Vagina (tissue), 2 donors: ENCODE results near the gene PNPLA3.

ENCODE experiments used
- POLR2A ChIP-seq, 2 donors: fragments of 450-650 bp; IDR thresholded peaks; one replicate each; pipeline ENCODE4 v1.6.1; 2017; ENCODE audit warnings: antibody characterized with exemption in 2 of 2, mild to moderate bottlenecking in 2 of 2, moderate library complexity in 2 of 2
- POLR2AphosphoS5 ChIP-seq, 2 donors: sonication (generic); formaldehyde crosslinking; IDR thresholded peaks; one replicate each; pipeline ENCODE4 v1.9.0; 2017; ENCODE audit warnings: antibody characterized with exemption in 2 of 2, mild to moderate bottlenecking in 2 of 2, low read depth in 1 of 2; ENCODE audit not compliant: insufficient read depth in 1 of 2
- TF ChIP-seq, protein P1 (sequence below), 3 experiments: fragments of 450-650 bp in 2 of 3; fragments of 200-600 bp in 1 of 3; sonication (generic) in 1 of 3; IDR thresholded peaks; one replicate each; pipeline ENCODE4 v1.5.1; 2017 to 2019; ENCODE audit warnings: antibody characterized with exemption in 3 of 3, mild to moderate bottlenecking in 2 of 3, moderate library complexity in 2 of 3

DNA sequence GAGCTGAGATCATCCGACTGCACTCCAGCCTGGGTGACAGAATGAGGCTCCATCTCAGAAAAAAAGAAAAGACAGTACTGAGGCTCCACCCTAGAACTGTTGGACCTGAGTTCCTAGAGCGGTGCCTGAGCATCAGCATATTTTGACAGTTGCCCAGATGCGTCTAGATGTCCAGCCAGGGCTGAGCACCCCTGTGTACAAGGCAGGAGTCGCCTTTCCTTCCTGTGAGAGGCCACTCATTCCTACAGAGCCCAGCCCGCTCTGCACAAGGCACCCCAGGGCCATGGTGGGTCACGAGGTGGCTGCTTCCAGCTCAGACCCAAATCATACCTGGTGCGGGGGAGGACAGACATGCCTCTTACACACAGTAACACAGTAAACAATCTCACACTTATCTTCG, 47.5 kb downstream of the PNPLA3 start:
- TF ChIP-seq POLR2A (IDR thresholded peaks at IDR 0.05), result no peak
- TF ChIP-seq POLR2AphosphoS5 (IDR thresholded peaks at IDR 0.05; ENCODE audit: insufficient read depth in 1 of 2, low read depth in 1 of 2), result no peak
- TF ChIP-seq, protein P1, sequence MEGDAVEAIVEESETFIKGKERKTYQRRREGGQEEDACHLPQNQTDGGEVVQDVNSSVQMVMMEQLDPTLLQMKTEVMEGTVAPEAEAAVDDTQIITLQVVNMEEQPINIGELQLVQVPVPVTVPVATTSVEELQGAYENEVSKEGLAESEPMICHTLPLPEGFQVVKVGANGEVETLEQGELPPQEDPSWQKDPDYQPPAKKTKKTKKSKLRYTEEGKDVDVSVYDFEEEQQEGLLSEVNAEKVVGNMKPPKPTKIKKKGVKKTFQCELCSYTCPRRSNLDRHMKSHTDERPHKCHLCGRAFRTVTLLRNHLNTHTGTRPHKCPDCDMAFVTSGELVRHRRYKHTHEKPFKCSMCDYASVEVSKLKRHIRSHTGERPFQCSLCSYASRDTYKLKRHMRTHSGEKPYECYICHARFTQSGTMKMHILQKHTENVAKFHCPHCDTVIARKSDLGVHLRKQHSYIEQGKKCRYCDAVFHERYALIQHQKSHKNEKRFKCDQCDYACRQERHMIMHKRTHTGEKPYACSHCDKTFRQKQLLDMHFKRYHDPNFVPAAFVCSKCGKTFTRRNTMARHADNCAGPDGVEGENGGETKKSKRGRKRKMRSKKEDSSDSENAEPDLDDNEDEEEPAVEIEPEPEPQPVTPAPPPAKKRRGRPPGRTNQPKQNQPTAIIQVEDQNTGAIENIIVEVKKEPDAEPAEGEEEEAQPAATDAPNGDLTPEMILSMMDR (IDR thresholded peaks at IDR 0.05), result no peak
